NB4 (cell line): ENCODE data around the gene GPHA2.

Experiments used
- DNase-seq: peaks from one replicate; pipeline ENCODE4 v3.0.0; 2010; ENCODE audit warnings: low read depth
- H3K4me3 ChIP-seq: one replicate; pipeline ENCODE4 v1.5.1; 2011; ENCODE audit warnings: mild to moderate bottlenecking, low read depth, low read length, moderate library complexity
- MYC ChIP-seq: IDR thresholded peaks from 2 replicates; pipeline ENCODE4 v1.6.1; 2011; ENCODE audit warnings: low read depth, low read length
- POLR2A ChIP-seq: IDR thresholded peaks from 2 replicates; pipeline ENCODE4 v1.6.1; 2011; ENCODE audit warnings: mild to moderate bottlenecking; ENCODE audit not compliant: insufficient read length; ENCODE audit errors: extremely low read depth
- TF ChIP-seq, protein P1 (sequence below): IDR thresholded peaks from one replicate; pipeline ENCODE4 v1.5.1; 2012; ENCODE audit warnings: low read depth, low read length
- TF ChIP-seq, protein P2 (sequence below): IDR thresholded peaks from 2 replicates; pipeline ENCODE4 v1.6.1; 2011; ENCODE audit warnings: low read depth, low read length

The GPHA2 gene

DNA sequence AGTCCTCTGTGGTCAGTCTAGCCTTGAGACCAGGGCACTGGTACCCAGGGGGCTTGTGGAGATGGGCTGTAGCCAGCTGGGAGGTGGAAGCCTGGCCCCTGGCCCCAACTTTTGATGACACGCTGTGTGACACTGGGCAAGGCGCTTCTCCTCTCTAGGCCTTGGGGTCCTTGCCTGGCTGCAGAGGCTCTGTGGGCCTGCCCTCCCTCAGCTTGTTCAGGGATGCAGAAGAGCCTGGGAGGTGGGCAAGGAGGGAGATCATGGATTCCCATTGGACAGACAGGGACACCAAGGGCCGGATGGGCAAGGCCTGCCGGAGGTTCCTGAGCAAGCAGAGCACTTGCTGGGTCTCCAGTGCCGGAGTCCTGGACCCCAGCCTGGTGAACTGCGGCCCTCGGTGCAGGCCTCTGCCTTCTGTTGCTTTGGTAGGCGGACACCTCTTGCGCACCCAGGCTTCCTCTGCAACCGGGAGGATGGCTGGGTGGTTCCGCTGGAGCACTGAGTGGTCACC, 12.5 kb downstream of the GPHA2 start:
- H3K4me3 ChIP-seq, result no peak overlapping the region
- TF ChIP-seq, protein P1, sequence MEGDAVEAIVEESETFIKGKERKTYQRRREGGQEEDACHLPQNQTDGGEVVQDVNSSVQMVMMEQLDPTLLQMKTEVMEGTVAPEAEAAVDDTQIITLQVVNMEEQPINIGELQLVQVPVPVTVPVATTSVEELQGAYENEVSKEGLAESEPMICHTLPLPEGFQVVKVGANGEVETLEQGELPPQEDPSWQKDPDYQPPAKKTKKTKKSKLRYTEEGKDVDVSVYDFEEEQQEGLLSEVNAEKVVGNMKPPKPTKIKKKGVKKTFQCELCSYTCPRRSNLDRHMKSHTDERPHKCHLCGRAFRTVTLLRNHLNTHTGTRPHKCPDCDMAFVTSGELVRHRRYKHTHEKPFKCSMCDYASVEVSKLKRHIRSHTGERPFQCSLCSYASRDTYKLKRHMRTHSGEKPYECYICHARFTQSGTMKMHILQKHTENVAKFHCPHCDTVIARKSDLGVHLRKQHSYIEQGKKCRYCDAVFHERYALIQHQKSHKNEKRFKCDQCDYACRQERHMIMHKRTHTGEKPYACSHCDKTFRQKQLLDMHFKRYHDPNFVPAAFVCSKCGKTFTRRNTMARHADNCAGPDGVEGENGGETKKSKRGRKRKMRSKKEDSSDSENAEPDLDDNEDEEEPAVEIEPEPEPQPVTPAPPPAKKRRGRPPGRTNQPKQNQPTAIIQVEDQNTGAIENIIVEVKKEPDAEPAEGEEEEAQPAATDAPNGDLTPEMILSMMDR, result no peak
- TF ChIP-seq, protein P2, sequence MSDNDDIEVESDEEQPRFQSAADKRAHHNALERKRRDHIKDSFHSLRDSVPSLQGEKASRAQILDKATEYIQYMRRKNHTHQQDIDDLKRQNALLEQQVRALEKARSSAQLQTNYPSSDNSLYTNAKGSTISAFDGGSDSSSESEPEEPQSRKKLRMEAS, result no peak
- TF ChIP-seq MYC (no peak), POLR2A (no peak)

DNA sequence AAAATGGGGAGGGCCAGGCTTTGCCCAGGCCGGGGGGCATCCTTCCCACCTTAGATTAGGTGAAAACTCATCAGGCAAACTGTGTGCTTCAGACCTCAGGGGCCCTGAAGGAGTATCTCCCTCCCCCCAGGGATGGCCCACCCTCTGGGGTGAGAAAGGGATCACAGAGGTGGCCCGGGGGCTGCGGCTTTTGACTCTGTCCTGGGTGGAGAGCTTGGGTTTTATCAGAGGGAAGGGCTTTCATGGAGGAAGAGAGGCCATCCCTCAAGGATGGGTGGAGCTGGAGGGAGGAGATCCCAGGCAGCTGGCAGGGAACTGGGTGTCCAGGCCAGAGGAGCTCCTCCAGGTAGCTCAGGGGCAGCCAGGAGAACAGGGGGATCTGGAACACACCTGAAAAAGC, 14.3 kb downstream of the GPHA2 start:
- TF ChIP-seq MYC, result no peak
- TF ChIP-seq, protein P2, result no peak
- TF ChIP-seq, protein P1, result no peak
- no peak for TF ChIP-seq POLR2A
- H3K4me3 ChIP-seq, result no peak overlapping the region
- no peak for DNase-seq

More for the DNA sequence above, 12.5 kb downstream of the GPHA2 start:
- DNase-seq, result no peak

DNA sequence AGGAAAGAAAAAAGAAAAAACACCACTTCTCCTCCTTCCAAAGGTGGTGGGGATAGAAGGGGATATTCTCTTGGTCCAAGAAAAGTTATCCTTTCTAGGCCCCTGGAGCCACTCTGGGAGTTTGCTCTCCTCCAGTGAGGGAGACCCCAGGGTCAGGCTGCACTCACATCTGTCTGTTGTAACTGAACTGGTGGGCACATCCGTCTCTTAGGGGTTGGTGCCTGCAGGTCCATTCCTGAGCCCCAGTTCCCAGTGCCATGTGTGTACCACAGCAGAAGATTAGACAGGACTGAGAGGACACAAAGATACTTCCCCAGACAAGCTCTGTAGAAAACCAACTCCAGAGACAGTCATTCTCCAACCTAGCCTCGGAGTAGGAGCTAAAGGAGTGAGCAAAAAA, 15.6 kb downstream of the GPHA2 start:
- no peak for DNase-seq
- TF ChIP-seq MYC, result no peak
- TF ChIP-seq, protein P2, result no peak
- TF ChIP-seq, protein P1, result no peak
- no peak overlapping the region for H3K4me3 ChIP-seq

DNA sequence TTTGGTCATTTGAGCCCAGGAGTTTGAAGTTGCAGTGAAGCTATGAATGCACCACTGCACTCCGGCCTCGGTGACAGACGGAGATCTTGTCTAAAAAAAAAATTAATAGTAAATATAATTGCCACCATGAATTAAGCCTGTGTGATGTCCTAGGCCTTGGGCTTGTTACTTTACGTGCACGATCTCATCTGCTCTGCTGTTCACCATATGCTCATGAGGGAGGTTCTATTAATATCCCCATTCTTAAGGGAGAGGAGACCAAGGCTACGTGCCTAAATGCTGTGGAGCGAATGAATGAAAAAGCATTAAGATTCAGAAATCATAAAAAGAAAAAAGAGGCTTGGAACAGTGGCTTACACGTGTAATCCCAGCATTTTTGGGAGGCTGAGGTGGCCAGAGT, 16.1 kb downstream of the GPHA2 start:
- no peak for DNase-seq
- no peak overlapping the region for H3K4me3 ChIP-seq
- TF ChIP-seq, protein P1, result no peak
- no peak for TF ChIP-seq MYC
- TF ChIP-seq, protein P2, result no peak

DNA sequence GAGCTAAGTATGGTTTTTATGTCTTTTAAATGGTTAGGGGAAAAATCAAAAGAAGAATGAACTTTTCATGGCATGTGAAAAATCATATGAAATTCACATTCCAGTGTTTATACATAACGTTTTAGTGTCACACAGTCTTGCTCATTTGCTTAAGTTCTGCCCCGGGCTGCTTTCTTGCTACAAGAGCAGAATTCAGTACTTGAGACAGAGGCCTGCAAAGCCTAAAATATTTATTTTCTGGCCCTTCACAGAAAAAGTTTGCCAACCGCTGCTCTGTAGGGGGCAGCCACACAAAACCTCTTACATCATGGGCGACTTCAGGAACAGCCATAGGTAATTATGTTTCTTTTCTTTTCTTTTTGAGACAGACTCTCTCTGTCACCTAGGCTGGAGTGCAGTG, 17.7 kb downstream of the GPHA2 start:
- DNase-seq, result peak; percentile 70
- TF ChIP-seq, protein P1, result no peak
- TF ChIP-seq MYC, result no peak
- TF ChIP-seq, protein P2, result no peak
- TF ChIP-seq POLR2A, result no peak
- H3K4me3 ChIP-seq, result peak overlapping the region; percentile 67

DNA sequence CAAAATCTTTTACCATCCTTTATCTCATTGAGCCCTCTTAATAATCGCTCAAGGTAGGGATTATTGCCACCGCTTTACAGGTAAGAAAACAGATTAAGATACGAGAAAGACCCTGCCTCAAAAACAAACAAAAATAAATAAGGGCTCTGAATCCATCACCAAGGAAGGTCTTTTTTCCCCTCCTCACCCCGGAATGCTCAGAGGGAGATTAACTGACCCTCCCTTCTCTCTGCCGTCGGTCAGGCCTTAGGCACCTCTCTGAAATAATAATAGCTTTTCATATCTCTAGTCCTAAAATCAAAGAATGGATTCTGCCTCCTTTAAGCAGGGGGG, 18.1 kb downstream of the GPHA2 start:
- peak overlapping the region; percentile 67 for H3K4me3 ChIP-seq
- TF ChIP-seq, protein P1, result no peak
- no peak for TF ChIP-seq MYC
- TF ChIP-seq POLR2A, result no peak
- TF ChIP-seq, protein P2, result no peak
- DNase-seq, result no peak
